Islet precursor cell (in vitro differentiated cells): ENCODE results near the gene PALLD.

Experiments used
- DNase-seq: peaks from one replicate; pipeline ENCODE4 v3.0.0-alpha.2; 2018

The PALLD gene

GRCh38 chr4:168560184-168561180, 63.6 kb downstream of the PALLD start:
- peak; percentile 79 for DNase-seq

- DNase-seq = no peak
Measured at GRCh38 chr4:168562041-168562571, 65.3 kb downstream of the PALLD start.

- no peak for DNase-seq
Measured at GRCh38 chr4:168564023-168564422, 67.2 kb downstream of the PALLD start.

GRCh38 chr4:168565130-168565529, 68.3 kb downstream of the PALLD start:
- DNase-seq = no peak

- no peak for DNase-seq
Measured at GRCh38 chr4:168566726-168567125, 69.9 kb downstream of the PALLD start.

- no peak for DNase-seq
Measured at GRCh38 chr4:168569066-168569930, 72.4 kb downstream of the PALLD start.

- no peak for DNase-seq
Measured at GRCh38 chr4:168569931-168570276, 73.1 kb downstream of the PALLD start.

GRCh38 chr4:168570466-168570865, 73.6 kb downstream of the PALLD start:
- no peak for DNase-seq

GRCh38 chr4:168572002-168572401, 75.2 kb downstream of the PALLD start:
- DNase-seq = no peak

GRCh38 chr4:168573870-168574269, 77.0 kb downstream of the PALLD start:
- DNase-seq = no peak

- DNase-seq = no peak
Measured at GRCh38 chr4:168574581-168575295, 77.9 kb downstream of the PALLD start.

GRCh38 chr4:168575473-168575872, 78.6 kb downstream of the PALLD start:
- no peak for DNase-seq

GRCh38 chr4:168577624-168578023, 80.8 kb downstream of the PALLD start:
- no peak for DNase-seq

- no peak for DNase-seq
Measured at GRCh38 chr4:168580228-168580627, 83.4 kb downstream of the PALLD start.

- no peak for DNase-seq
Measured at GRCh38 chr4:168584321-168584771, 87.5 kb downstream of the PALLD start.

GRCh38 chr4:168585168-168586091, 88.6 kb downstream of the PALLD start:
- DNase-seq = peak; percentile 93

- DNase-seq = peak; percentile 79
Measured at GRCh38 chr4:168586926-168587325, 90.1 kb downstream of the PALLD start.

- peak; percentile 97 for DNase-seq
Measured at GRCh38 chr4:168587411-168588125, 90.7 kb downstream of the PALLD start.

- DNase-seq = peak; percentile 80
Measured at GRCh38 chr4:168588916-168589531, 92.2 kb downstream of the PALLD start.

- no peak for DNase-seq
Measured at GRCh38 chr4:168592676-168593075, 95.8 kb downstream of the PALLD start.
